K562 (cell line): Measurements from ENCODE around the gene TPRG1L. TPM values are rescaled to one million over a fixed set of nuclear protein-coding genes. Genes with fewer than 3 reads are reported as not detected.

Experiments used
- CCAR2 ChIP-seq: fragments of 200-400 bp; formaldehyde crosslinking; IDR thresholded peaks from 2 replicates; pipeline ENCODE4 v1.6.1; 2017; ENCODE audit warnings: mild to moderate bottlenecking, low read depth, low read length
- ETV6 ChIP-seq, 3 experiments: fragments of 150-350 bp in 1 of 3; sonication (generic) in 1 of 3; formaldehyde crosslinking in 1 of 3; IDR thresholded peaks; 2 replicates each; pipeline versions ENCODE4 v1.6.1 to v1.8.0; 2014 to 2022; ENCODE audit warnings: borderline replicate concordance in 2 of 3, low read depth in 2 of 3, antibody characterized with exemption in 1 of 3, low read length in 1 of 3, mild to moderate bottlenecking in 1 of 3, missing genetic modification reagents in 1 of 3
- MEIS2 ChIP-seq: fragments of 450-650 bp; IDR thresholded peaks from 2 replicates; pipeline ENCODE4 v1.6.1; 2014; ENCODE audit warnings: mild to moderate bottlenecking; ENCODE audit not compliant: partially characterized antibody
- RBM15 ChIP-seq: fragments of 200-400 bp; formaldehyde crosslinking; IDR thresholded peaks from 2 replicates; pipeline ENCODE4 v1.6.1; 2018; ENCODE audit warnings: mild to moderate bottlenecking, low read length, moderate library complexity; ENCODE audit not compliant: insufficient read depth
- SIX5 ChIP-seq, 2 experiments: IDR thresholded peaks; 2 replicates each; pipeline ENCODE4 v1.6.1; 2011; ENCODE audit warnings: low read length in 2 of 2, borderline replicate concordance in 1 of 2, low read depth in 1 of 2, mild to moderate bottlenecking in 1 of 2, moderate library complexity in 1 of 2; ENCODE audit not compliant: insufficient read depth in 1 of 2
- SMAD1 ChIP-seq: fragments of 150-350 bp; IDR thresholded peaks from 2 replicates; pipeline ENCODE4 v1.6.1; 2014; ENCODE audit warnings: low read length, low read depth; ENCODE audit not compliant: partially characterized antibody
- ZBTB40 ChIP-seq, 2 experiments: fragments of 450-650 bp in 1 of 2; sonication (generic) in 1 of 2; formaldehyde crosslinking in 1 of 2; IDR thresholded peaks; 2 replicates each; pipeline versions ENCODE4 v1.7.1 to v1.9.0; 2016 to 2022; ENCODE audit warnings: inconsistent platforms in 1 of 2, mild to moderate bottlenecking in 1 of 2, missing genetic modification reagents in 1 of 2
- ZFP36 ChIP-seq: fragments of 150-350 bp; IDR thresholded peaks from 2 replicates; pipeline ENCODE4 v1.6.1; 2018; ENCODE audit warnings: low read length, low read depth; ENCODE audit not compliant: partially characterized antibody
- ZNF197 ChIP-seq: fragments of 200-800 bp; sonication (Bioruptor generic); IDR thresholded peaks from 2 replicates; pipeline ENCODE4 v1.6.1; 2016; ENCODE audit warnings: low read depth, missing genetic modification characterization, missing compliant biosample characterization
- polyA plus RNA-seq, 8 experiments: library from polyadenylated mRNA; depleted of rRNA in 4 of 8; stranded (reverse) in 5 of 8; unstranded in 3 of 8; fragments of >200 nt; fragmentation: Nextera tagmentation in 2 of 8; fragmentation: Illumina TruSeq in 1 of 8; extraction: Ambion mirVana in 2 of 8; extraction: Trizol in 1 of 8; gene quantifications; 2 replicates each; pipeline versions ENCODE4 v1.2.1 to v1.2.3, GENCODE V29; 2011 to 2014; ENCODE audit warnings: inconsistent platforms in 1 of 8, missing spikeins in 1 of 8
- total RNA-seq, 7 experiments: library from RNA; depleted of rRNA in 6 of 7; stranded (reverse); fragments of >200 nt in 6 of 7; fragmentation: Illumina TruSeq in 2 of 7; extraction: Trizol in 2 of 7; gene quantifications; 2 replicates each; pipeline versions ENCODE4 v1.2.1 to v1.2.3, GENCODE V29; 2011 to 2021; ENCODE audit warnings: low replicate concordance in 1 of 7

Gene TPRG1L
- total and polyA plus RNA-seq, 9 of the 15 experiments (the other 6 are each of a cell fraction or from before 2014, with no cell fraction given) = 1.6 to 11.0 (median 6.2) TPM

DNA sequence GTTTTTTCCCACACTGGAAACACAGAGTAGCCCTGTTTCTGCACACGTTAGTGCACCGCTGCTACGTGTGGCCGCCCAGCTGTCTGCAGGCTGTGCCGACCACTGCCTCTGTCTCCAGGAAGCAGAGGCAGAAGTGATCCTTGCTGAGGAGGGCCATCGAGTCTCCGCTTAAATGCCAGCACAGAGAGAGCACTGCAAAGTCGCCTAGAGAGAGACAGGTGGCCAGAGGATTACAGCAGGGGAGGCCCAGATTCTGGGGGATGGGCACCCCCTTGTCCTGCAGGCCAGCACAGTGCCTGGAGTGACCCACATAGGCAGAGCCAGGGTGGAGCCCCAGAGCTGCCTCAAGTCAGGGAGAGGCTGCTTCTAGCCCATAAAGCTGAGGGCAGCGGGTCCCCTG lies 6.1 kb downstream of the TPRG1L start (continued):
- TF ChIP-seq ZBTB40 (IDR thresholded peaks at IDR 0.05) = no peak
- no peak for TF ChIP-seq ZBTB40 (CRISPR knock-in tag; IDR thresholded peaks at IDR 0.05)
- no peak for TF ChIP-seq RBM15
- TF ChIP-seq SIX5 (IDR thresholded peaks at IDR 0.05; ENCODE audit: borderline replicate concordance in 1 of 2, insufficient read depth in 1 of 2, low read depth in 1 of 2, low read length in 2 of 2) = no peak
- TF ChIP-seq ZNF197 (CRISPR knock-in tag) = no peak
- no peak for TF ChIP-seq MEIS2
- TF ChIP-seq ETV6 (IDR thresholded peaks at IDR 0.05; ENCODE audit: borderline replicate concordance in 1 of 2, low read depth in 2 of 2, low read length in 1 of 2) = no peak
- TF ChIP-seq ETV6 (CRISPR knock-in tag; IDR thresholded peaks at IDR 0.05; ENCODE audit: borderline replicate concordance) = no peak
- no peak for TF ChIP-seq ZFP36
- TF ChIP-seq SMAD1 = no peak
- no peak for TF ChIP-seq CCAR2
